GM12892 (cell line): ENCODE results near the gene ZSCAN21.

ENCODE experiments used
- DNase-seq: peaks from one replicate; pipeline ENCODE4 v3.0.0; 2011; ENCODE audit not compliant: insufficient read length
- FAIRE-seq: peaks from 2 replicates; lab custom pipeline; 2011; peaks lifted over from hg19 to GRCh38; lab: Jason Lieb, UNC
- POLR2A ChIP-seq: IDR thresholded peaks from 2 replicates; pipeline ENCODE4 v1.6.1; 2011; ENCODE audit warnings: low read depth, low read length, control low read depth
- POLR2AphosphoS5 ChIP-seq: IDR thresholded peaks from 2 replicates; pipeline ENCODE4 v1.6.1; 2011; ENCODE audit warnings: low read depth, low read length, control low read depth
- TAF1 ChIP-seq: IDR thresholded peaks from 2 replicates; pipeline ENCODE4 v1.6.1; 2011; ENCODE audit warnings: low read depth, mild to moderate bottlenecking, control low read depth, low read length, borderline replicate concordance

ZSCAN21 gene

GRCh38 chr7:100107890-100108289 lies 58.3 kb downstream of the ZSCAN21 start:
- TF ChIP-seq POLR2AphosphoS5 = no peak
- TF ChIP-seq TAF1 = no peak
- TF ChIP-seq POLR2A = no peak
- no peak for DNase-seq
- FAIRE-seq = no peak

GRCh38 chr7:100109521-100110163 lies 60.1 kb downstream of the ZSCAN21 start:
- no peak for DNase-seq
- TF ChIP-seq POLR2A (no peak), TAF1 (no peak), POLR2AphosphoS5 (no peak)

GRCh38 chr7:100111156-100111555 lies 61.6 kb downstream of the ZSCAN21 start:
- TF ChIP-seq POLR2A = no peak
- TF ChIP-seq TAF1 = no peak
- TF ChIP-seq POLR2AphosphoS5 = no peak
- no peak for DNase-seq
- no peak for FAIRE-seq

More at GRCh38 chr7:100109521-100110163, 60.1 kb downstream of the ZSCAN21 start:
- FAIRE-seq = no peak

- no peak for DNase-seq
- no peak for FAIRE-seq
- TF ChIP-seq TAF1 (no peak), POLR2A (no peak), POLR2AphosphoS5 (no peak)
These were observed 62.3 kb downstream of the ZSCAN21 start for GRCh38 chr7:100111914-100112313.
